ENCODE data around the gene SMARCAL1.

GRCh38 chr2:216520112-216520511, 107.8 kb downstream of the SMARCAL1 start:
- TF ChIP-seq CTCF (IDR thresholded peaks at IDR 0.05) (no peak), POLR2A (IDR thresholded peaks at IDR 0.05) (no peak)
